Measurements from ENCODE around the gene CACNG4. TPM values are rescaled to one million over a fixed set of nuclear protein-coding genes. Genes with fewer than 3 reads are reported as not detected.

CACNG4 gene
- total RNA-seq, 1 donor from 2014 or later = not detected

DNA sequence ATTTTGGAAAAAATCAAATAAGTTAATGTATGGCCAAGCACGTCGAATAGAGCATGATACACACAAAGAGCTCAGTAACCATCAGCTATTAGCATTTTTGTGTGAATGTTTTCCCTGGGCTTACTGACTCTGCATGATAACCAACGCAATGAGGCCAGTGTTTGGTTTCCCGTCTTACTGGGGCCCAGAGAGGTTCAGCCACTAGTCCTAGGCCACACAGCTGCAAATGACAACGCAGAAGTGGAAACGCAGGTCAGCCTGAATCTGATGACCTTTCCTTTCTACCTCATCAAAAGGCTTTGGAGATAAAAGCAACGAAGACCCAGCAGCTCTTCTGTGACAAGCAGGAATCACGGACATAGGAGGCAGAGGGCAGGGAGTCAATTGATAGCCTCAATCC is 7.2 kb upstream of the CACNG4 start:
- no peaks in the 10 kb centered on the region for H3K36me3 ChIP-seq (ENCODE audit: control insufficient read depth, insufficient read depth, low read length)
- TF ChIP-seq, protein P1, sequence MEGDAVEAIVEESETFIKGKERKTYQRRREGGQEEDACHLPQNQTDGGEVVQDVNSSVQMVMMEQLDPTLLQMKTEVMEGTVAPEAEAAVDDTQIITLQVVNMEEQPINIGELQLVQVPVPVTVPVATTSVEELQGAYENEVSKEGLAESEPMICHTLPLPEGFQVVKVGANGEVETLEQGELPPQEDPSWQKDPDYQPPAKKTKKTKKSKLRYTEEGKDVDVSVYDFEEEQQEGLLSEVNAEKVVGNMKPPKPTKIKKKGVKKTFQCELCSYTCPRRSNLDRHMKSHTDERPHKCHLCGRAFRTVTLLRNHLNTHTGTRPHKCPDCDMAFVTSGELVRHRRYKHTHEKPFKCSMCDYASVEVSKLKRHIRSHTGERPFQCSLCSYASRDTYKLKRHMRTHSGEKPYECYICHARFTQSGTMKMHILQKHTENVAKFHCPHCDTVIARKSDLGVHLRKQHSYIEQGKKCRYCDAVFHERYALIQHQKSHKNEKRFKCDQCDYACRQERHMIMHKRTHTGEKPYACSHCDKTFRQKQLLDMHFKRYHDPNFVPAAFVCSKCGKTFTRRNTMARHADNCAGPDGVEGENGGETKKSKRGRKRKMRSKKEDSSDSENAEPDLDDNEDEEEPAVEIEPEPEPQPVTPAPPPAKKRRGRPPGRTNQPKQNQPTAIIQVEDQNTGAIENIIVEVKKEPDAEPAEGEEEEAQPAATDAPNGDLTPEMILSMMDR (IDR thresholded peaks at IDR 0.05; ENCODE audit: insufficient read depth, low read length, severe bottlenecking) = no peak
- no peaks in the 10 kb centered on the region for H3K27me3 ChIP-seq (ENCODE audit: control insufficient read depth, insufficient read depth, low read length)
- no peak for DNase-seq (ENCODE audit: low read depth)
- FAIRE-seq = no peak
- no peak overlapping the region for H3K4me3 ChIP-seq (ENCODE audit: low read depth, low read length)

DNA sequence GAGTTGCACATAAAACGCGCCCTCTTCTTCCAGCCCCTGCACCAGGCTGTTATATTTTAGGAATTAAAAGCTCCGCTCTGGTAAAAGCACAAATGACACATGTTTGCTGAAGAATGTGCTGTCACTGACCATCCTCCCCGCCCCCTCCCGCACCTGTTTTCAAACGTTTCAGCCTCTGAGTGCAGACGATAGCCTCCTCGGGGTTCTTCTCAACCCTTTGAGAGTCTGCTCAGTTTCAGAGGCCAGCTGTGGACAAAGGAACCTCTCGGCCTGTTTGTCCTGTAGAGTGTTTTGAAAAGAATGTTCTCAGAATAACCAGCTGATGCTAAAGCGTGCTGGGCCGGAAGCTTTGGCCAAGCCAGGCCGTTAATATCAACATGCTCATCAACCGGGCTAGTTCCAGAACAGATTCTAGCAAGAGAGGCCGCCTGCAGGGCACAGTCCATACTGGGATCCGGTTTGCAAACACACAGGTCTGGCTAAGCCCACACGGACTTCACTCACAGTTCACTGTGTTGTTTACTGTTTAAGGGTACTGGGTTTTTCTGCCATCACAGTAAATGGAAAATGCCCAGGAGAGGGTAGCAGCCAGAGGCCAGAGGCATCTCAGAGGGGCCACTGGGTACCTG is 6.4 kb upstream of the CACNG4 start:
- Histone ChIP-seq H3K4me3 (ENCODE audit: low read depth, low read length) (no peak overlapping the region), H3K27me3 (ENCODE audit: control insufficient read depth, insufficient read depth, low read length) (peaks cover 4% of the 10 kb centered on the region), H3K36me3 (ENCODE audit: control insufficient read depth, insufficient read depth, low read length) (no peaks in the 10 kb centered on the region)
- TF ChIP-seq, protein P1 (IDR thresholded peaks at IDR 0.05; ENCODE audit: insufficient read depth, low read length, severe bottlenecking) = no peak
- FAIRE-seq (no peak), DNase-seq (ENCODE audit: low read depth) (no peak)

DNA sequence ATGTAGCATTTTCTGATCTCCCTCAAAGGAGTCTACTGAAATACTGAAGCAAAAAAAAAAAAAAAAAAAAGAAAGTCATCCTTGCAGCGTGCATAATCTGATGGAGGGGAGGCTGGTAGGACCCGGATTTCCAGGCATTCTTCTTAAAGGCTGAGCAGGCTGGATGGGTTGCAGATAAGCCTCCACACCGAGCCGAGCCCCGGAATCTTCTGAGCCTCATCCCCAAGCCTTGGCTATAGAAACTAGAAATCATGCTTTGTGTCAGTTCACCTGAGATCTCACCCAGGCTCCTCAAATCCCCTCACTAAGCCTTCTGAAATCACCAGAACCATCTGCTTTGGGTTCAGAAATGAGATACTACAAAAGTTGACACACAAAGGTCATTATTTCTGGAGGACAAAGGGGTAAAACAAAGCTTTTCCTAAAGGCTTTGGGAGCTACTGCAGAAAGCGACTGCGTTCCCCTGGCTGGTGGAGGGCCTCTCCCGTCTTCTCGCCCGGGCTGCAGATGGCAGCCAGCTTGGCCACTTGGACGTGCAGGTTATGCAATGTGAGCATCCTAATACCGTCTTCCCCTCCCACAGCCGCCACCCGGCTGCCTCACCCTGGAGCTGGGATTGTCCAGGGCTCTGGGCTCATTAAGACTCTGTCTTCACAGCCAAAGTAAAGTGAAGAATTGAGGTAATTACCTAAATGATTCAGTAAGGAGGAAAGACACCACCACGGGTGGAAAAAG is 4.7 kb upstream of the CACNG4 start:
- no peak overlapping the region for H3K4me3 ChIP-seq (ENCODE audit: low read depth, low read length)
- no peak for DNase-seq (ENCODE audit: low read depth)

DNA sequence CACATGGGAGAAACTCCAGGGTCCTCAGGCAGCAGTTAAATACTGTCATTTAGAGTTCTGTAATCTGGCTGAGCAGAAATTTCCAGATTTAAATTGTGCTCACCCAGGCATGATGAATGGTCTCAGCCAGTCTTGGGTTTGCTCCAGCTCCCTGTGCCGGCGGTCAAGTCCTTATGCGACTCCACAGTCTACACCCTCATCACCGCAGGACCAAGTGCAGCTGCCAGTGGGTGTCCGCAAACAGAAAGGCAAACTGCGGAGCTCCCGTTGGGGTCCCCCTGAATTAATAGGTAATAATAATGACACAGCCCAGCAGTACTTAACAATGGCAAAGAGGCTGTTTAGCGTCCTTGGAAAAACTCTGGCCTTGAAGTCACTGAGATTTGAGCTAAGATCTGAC is 3.9 kb upstream of the CACNG4 start:
- H3K4me3 ChIP-seq (ENCODE audit: low read depth, low read length) = no peak overlapping the region
- TF ChIP-seq, protein P1 (IDR thresholded peaks at IDR 0.05; ENCODE audit: insufficient read depth, low read length, severe bottlenecking) = no peak
- FAIRE-seq (no peak), DNase-seq (ENCODE audit: low read depth) (no peak)
- peaks cover 19% of the 10 kb centered on the region for H3K27me3 ChIP-seq (ENCODE audit: control insufficient read depth, insufficient read depth, low read length)
- no peaks in the 10 kb centered on the region for H3K36me3 ChIP-seq (ENCODE audit: control insufficient read depth, insufficient read depth, low read length)

More for the DNA sequence above, 4.7 kb upstream of the CACNG4 start:
- Histone ChIP-seq H3K36me3 (ENCODE audit: control insufficient read depth, insufficient read depth, low read length) (no peaks in the 10 kb centered on the region), H3K27me3 (ENCODE audit: control insufficient read depth, insufficient read depth, low read length) (peaks cover 15% of the 10 kb centered on the region)
- TF ChIP-seq, protein P1 (IDR thresholded peaks at IDR 0.05; ENCODE audit: insufficient read depth, low read length, severe bottlenecking) = no peak
- no peak for FAIRE-seq

DNA sequence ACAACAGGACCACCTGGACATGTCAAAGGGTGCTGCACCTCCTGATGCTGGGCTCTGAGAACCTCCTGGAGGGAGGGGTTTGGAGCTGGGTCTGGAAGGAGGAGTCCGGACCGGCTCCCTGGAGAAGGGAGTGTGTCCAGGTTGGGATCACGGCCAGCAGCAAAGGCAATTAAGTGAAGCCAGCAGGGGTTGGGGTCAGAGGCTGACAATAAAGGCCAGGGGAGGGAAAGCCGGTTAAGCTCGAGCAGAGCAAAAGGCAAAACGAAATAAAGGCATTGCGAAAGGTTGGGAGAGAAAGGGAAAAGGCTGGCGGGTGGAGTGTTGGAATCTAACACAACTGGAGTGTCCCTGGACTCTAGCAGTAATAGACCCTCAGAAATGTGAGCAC is 992 bp upstream of the CACNG4 start:
- Histone ChIP-seq H3K36me3 (ENCODE audit: control insufficient read depth, insufficient read depth, low read length) (no peaks in the 10 kb centered on the region), H3K4me3 (ENCODE audit: low read depth, low read length) (no peak overlapping the region), H3K27me3 (ENCODE audit: control insufficient read depth, insufficient read depth, low read length) (peaks cover 42% of the 10 kb centered on the region)
- no peak for DNase-seq (ENCODE audit: low read depth)
- no peak for FAIRE-seq
- TF ChIP-seq, protein P1 (IDR thresholded peaks at IDR 0.05; ENCODE audit: insufficient read depth, low read length, severe bottlenecking) = no peak
